SK-N-SH treated with all-trans-retinoic acid at 6 μM for 48 hours (cell line): ENCODE measurements around the gene TERC.

Source experiments
- ATAC-seq: fragments of 200-7000 bp; cut with Tn5 transposase; 3 replicates; pipeline ENCODE4 v1.9.1; 2020; ENCODE audit warnings: mild to moderate bottlenecking, moderate library complexity
- ARNTL ChIP-seq: fragments of 450-650 bp; formaldehyde crosslinking; IDR thresholded peaks from 2 replicates; pipeline ENCODE4 v1.5.0; 2020; ENCODE audit warnings: low read depth, mild to moderate bottlenecking, moderate library complexity, borderline replicate concordance
- BACH2 ChIP-seq: fragments of 250-450 bp; sonication (Bioruptor Pico); IDR thresholded peaks from 2 replicates; pipeline ENCODE4 v1.9.0; 2021; ENCODE audit warnings: mild to moderate bottlenecking, borderline replicate concordance
- CSDC2 ChIP-seq: fragments of 250-450 bp; sonication (Bioruptor Pico); IDR thresholded peaks from 2 replicates; pipeline ENCODE4 v1.5.0; 2020; ENCODE audit warnings: mild to moderate bottlenecking, moderate library complexity
- ESRRG ChIP-seq: fragments of 250-450 bp; sonication (Bioruptor Pico); IDR thresholded peaks from 2 replicates; pipeline ENCODE4 v1.6.1; 2021; ENCODE audit warnings: mild to moderate bottlenecking
- GLIS3 ChIP-seq: fragments of 250-450 bp; sonication (Bioruptor Pico); IDR thresholded peaks from 2 replicates; pipeline ENCODE4 v1.5.0; 2020; ENCODE audit warnings: mild to moderate bottlenecking, moderate library complexity
- ISL1 ChIP-seq: fragments of 250-450 bp; sonication (Bioruptor Pico); IDR thresholded peaks from 2 replicates; pipeline ENCODE4 v2.1.2; 2022; ENCODE audit warnings: mild to moderate bottlenecking, moderate library complexity
- OSR1 ChIP-seq: fragments of 250-450 bp; sonication (Bioruptor Pico); IDR thresholded peaks from 2 replicates; pipeline ENCODE4 v1.8.0; 2022; ENCODE audit warnings: moderate library complexity, mild to moderate bottlenecking, inconsistent platforms
- PPARA ChIP-seq: fragments of 250-450 bp; sonication (Bioruptor Pico); IDR thresholded peaks from 2 replicates; pipeline ENCODE4 v1.5.0; 2020; ENCODE audit warnings: mild to moderate bottlenecking, borderline replicate concordance
- RARB ChIP-seq: fragments of 250-450 bp; sonication (Bioruptor Pico); IDR thresholded peaks from 2 replicates; pipeline ENCODE4 v1.8.0; 2021; ENCODE audit warnings: mild to moderate bottlenecking, moderate library complexity
- SNAI2 ChIP-seq: fragments of 250-450 bp; sonication (Bioruptor Pico); IDR thresholded peaks from 2 replicates; pipeline ENCODE4 v1.5.0; 2020; ENCODE audit warnings: mild to moderate bottlenecking, moderate library complexity
- ZC3H10 ChIP-seq: fragments of 250-450 bp; sonication (Bioruptor Pico); IDR thresholded peaks from 2 replicates; pipeline ENCODE4 v1.5.1; 2021; ENCODE audit warnings: mild to moderate bottlenecking, moderate library complexity
- ZFP3 ChIP-seq: fragments of 250-450 bp; sonication (Bioruptor Pico); IDR thresholded peaks from 2 replicates; pipeline ENCODE4 v1.5.0; 2020; ENCODE audit warnings: mild to moderate bottlenecking, moderate library complexity
- ZFP30 ChIP-seq: fragments of 450-650 bp; formaldehyde crosslinking; IDR thresholded peaks from 2 replicates; pipeline ENCODE4 v1.5.0; 2022; ENCODE audit warnings: mild to moderate bottlenecking, moderate library complexity
- ZNF565 ChIP-seq: fragments of 450-650 bp; formaldehyde crosslinking; conservative IDR thresholded peaks from 2 replicates; pipeline ENCODE4 v1.5.0; 2020; ENCODE audit warnings: low read depth, mild to moderate bottlenecking, moderate library complexity
- ZNF70 ChIP-seq: fragments of 450-650 bp; formaldehyde crosslinking; IDR thresholded peaks from 2 replicates; pipeline ENCODE4 v1.5.0; 2020; ENCODE audit warnings: mild to moderate bottlenecking, moderate library complexity
- ZNF8 ChIP-seq: fragments of 450-650 bp; formaldehyde crosslinking; IDR thresholded peaks from 2 replicates; pipeline ENCODE4 v1.5.0; 2020; ENCODE audit warnings: mild to moderate bottlenecking, moderate library complexity
- TF ChIP-seq, protein P1 (sequence below): fragments of 250-450 bp; sonication (Bioruptor Pico); IDR thresholded peaks from 2 replicates; pipeline ENCODE4 v1.5.1; 2021; ENCODE audit warnings: mild to moderate bottlenecking, moderate library complexity
- TF ChIP-seq, protein P2 (sequence below): fragments of 250-450 bp; sonication (Bioruptor Pico); IDR thresholded peaks from 2 replicates; pipeline ENCODE4 v1.8.0; 2020; ENCODE audit warnings: mild to moderate bottlenecking, moderate library complexity, borderline replicate concordance
- TF ChIP-seq, protein P3 (sequence below): fragments of 250-450 bp; sonication (Bioruptor Pico); IDR thresholded peaks from 2 replicates; pipeline ENCODE4 v1.5.0; 2020; ENCODE audit warnings: mild to moderate bottlenecking, moderate library complexity
- TF ChIP-seq, protein P4 (sequence below): fragments of 250-450 bp; sonication (Bioruptor Pico); IDR thresholded peaks from 2 replicates; pipeline ENCODE4 v1.5.1; 2020; ENCODE audit warnings: low read depth, mild to moderate bottlenecking, moderate library complexity

The TERC gene

DNA sequence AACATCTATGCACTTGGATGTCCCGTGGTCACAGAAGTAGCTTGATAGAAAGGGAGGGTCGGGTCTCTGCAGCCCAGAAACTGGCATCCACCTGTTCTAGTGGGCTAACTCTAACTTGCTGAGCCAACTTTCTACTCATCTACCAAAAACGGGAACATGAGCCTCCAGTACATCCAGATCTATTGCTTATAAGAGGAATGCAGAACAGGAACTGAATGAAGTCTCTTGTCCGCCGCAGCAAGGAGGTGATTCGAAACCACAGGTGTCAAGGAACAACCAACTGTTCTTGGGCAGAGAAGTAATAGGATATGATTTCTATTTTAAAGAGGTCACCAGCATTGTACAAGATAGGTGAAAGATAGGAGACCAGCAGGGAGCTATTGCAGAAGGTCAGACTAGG is 17.9 kb downstream of the TERC start:
- no peak for ATAC-seq

DNA sequence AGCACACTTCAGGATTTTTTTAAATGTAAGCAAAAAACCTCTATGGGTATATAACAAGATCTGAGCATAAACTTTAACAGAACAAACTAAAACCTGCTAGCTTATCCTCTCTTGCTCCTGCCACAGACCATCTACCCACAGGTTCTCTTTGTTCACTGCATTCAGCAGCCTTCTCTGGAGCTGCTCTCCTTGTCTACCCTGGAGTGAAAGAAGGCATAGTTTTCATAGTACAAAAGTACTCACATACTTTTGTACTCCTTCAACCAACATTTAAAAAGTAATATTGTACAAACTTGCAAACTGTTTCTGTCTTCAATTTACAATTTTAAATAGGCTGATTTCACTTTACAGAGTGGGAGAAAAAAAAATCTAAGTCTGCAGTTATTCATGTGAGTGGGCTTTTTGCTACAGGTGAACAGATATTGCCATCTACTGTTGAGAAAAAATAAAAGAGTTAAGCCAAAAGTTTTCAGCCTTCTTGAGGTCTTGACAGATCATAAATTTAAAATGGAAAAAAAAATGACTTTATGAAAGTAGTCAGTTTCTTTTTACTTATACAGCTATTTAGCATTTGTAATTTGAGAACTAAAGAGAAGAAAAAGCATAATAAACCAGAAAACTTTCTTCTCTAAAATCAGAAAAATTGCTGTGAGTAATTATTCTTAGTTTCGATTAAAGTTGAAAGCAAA is 20.4 kb downstream of the TERC start:
- ATAC-seq = 0 out of 3 replicates have a peak, but pooled peaks have one; percentile 37
- TF ChIP-seq, protein P1, sequence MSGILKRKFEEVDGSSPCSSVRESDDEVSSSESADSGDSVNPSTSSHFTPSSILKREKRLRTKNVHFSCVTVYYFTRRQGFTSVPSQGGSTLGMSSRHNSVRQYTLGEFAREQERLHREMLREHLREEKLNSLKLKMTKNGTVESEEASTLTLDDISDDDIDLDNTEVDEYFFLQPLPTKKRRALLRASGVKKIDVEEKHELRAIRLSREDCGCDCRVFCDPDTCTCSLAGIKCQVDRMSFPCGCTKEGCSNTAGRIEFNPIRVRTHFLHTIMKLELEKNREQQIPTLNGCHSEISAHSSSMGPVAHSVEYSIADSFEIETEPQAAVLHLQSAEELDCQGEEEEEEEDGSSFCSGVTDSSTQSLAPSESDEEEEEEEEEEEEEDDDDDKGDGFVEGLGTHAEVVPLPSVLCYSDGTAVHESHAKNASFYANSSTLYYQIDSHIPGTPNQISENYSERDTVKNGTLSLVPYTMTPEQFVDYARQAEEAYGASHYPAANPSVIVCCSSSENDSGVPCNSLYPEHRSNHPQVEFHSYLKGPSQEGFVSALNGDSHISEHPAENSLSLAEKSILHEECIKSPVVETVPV = no peak
- TF ChIP-seq ISL1 (CRISPR knock-in tag) (no peak), ZNF8 (no peak)

More for the DNA sequence above, 17.9 kb downstream of the TERC start:
- TF ChIP-seq, protein P2, sequence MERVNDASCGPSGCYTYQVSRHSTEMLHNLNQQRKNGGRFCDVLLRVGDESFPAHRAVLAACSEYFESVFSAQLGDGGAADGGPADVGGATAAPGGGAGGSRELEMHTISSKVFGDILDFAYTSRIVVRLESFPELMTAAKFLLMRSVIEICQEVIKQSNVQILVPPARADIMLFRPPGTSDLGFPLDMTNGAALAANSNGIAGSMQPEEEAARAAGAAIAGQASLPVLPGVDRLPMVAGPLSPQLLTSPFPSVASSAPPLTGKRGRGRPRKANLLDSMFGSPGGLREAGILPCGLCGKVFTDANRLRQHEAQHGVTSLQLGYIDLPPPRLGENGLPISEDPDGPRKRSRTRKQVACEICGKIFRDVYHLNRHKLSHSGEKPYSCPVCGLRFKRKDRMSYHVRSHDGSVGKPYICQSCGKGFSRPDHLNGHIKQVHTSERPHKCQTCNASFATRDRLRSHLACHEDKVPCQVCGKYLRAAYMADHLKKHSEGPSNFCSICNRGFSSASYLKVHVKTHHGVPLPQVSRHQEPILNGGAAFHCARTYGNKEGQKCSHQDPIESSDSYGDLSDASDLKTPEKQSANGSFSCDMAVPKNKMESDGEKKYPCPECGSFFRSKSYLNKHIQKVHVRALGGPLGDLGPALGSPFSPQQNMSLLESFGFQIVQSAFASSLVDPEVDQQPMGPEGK = no peak
- TF ChIP-seq ZNF565 (CRISPR knock-in tag) (no peak), ZNF70 (CRISPR knock-in tag) (no peak), SNAI2 (CRISPR knock-in tag) (no peak), BACH2 (no peak), ZFP30 (CRISPR knock-in tag) (no peak), GLIS3 (CRISPR knock-in tag) (no peak), ESRRG (CRISPR knock-in tag) (no peak), ZNF8 (no peak), ZC3H10 (CRISPR knock-in tag) (no peak), ARNTL (CRISPR knock-in tag) (no peak), RARB (CRISPR knock-in tag) (no peak)
- TF ChIP-seq, protein P1 = no peak
- TF ChIP-seq, protein P3, sequence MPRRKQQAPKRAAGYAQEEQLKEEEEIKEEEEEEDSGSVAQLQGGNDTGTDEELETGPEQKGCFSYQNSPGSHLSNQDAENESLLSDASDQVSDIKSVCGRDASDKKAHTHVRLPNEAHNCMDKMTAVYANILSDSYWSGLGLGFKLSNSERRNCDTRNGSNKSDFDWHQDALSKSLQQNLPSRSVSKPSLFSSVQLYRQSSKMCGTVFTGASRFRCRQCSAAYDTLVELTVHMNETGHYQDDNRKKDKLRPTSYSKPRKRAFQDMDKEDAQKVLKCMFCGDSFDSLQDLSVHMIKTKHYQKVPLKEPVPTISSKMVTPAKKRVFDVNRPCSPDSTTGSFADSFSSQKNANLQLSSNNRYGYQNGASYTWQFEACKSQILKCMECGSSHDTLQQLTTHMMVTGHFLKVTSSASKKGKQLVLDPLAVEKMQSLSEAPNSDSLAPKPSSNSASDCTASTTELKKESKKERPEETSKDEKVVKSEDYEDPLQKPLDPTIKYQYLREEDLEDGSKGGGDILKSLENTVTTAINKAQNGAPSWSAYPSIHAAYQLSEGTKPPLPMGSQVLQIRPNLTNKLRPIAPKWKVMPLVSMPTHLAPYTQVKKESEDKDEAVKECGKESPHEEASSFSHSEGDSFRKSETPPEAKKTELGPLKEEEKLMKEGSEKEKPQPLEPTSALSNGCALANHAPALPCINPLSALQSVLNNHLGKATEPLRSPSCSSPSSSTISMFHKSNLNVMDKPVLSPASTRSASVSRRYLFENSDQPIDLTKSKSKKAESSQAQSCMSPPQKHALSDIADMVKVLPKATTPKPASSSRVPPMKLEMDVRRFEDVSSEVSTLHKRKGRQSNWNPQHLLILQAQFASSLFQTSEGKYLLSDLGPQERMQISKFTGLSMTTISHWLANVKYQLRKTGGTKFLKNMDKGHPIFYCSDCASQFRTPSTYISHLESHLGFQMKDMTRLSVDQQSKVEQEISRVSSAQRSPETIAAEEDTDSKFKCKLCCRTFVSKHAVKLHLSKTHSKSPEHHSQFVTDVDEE = no peak

DNA sequence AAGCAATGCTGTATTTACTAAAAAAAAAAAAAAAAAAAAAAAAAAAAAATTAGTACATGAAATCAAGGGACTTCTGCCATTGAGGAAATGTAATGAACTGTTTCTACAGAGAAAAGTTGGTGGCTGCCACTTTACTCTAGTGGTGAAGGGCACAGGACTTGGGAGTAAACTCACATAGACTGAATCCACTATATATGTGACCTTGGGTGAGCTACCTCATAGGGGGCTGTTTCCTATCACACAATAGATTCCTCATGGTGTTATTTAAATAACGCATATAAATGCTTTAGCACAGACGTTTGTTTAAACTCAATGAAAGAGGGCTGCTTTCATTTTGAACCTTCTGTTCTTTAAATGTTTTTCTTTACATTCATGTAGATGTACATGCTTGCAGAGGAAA is 25.8 kb downstream of the TERC start:
- ATAC-seq = no peak

More for the DNA sequence above, 25.8 kb downstream of the TERC start:
- TF ChIP-seq ZNF8 = no peak
- TF ChIP-seq, protein P3 = no peak
- TF ChIP-seq SNAI2 (CRISPR knock-in tag) = no peak
- no peak for TF ChIP-seq OSR1
- no peak for TF ChIP-seq PPARA
- TF ChIP-seq, protein P1 = no peak
- TF ChIP-seq ESRRG (CRISPR knock-in tag) = no peak
- TF ChIP-seq, protein P4, sequence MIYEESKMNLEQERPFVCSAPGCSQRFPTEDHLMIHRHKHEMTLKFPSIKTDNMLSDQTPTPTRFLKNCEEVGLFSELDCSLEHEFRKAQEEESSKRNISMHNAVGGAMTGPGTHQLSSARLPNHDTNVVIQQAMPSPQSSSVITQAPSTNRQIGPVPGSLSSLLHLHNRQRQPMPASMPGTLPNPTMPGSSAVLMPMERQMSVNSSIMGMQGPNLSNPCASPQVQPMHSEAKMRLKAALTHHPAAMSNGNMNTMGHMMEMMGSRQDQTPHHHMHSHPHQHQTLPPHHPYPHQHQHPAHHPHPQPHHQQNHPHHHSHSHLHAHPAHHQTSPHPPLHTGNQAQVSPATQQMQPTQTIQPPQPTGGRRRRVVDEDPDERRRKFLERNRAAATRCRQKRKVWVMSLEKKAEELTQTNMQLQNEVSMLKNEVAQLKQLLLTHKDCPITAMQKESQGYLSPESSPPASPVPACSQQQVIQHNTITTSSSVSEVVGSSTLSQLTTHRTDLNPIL (CRISPR knock-in tag) = no peak
- no peak for TF ChIP-seq ZFP3 (CRISPR knock-in tag)
- TF ChIP-seq, protein P2 = no peak
- no peak for TF ChIP-seq ISL1 (CRISPR knock-in tag)
- TF ChIP-seq CSDC2 (CRISPR knock-in tag) = no peak
